H9 (cell line): ENCODE data around the gene SYT7. TPM values are rescaled to one million over a fixed set of nuclear protein-coding genes. Genes with fewer than 3 reads are reported as not detected.

Experiments used
- DNase-seq: peaks from one replicate; pipeline ENCODE4 v3.0.0-alpha.2; 2017
- H2AFZ ChIP-seq: one replicate; pipeline ENCODE4 v1.6.1; 2013; ENCODE audit warnings: mild to moderate bottlenecking, low read length, control low read depth, moderate library complexity
- H2AK5ac ChIP-seq: 2 replicates; pipeline ENCODE4 v1.6.1; 2013; ENCODE audit warnings: low read length, control low read depth, mixed read lengths; ENCODE audit not compliant: insufficient read length
- H2BK120ac ChIP-seq: one replicate; pipeline ENCODE4 v1.6.1; 2013; ENCODE audit warnings: low read depth, mild to moderate bottlenecking, low read length, control low read depth, inconsistent platforms; ENCODE audit not compliant: poor library complexity, severe bottlenecking
- H2BK12ac ChIP-seq: 2 replicates; pipeline ENCODE4 v1.6.1; 2013; ENCODE audit warnings: low read length, control low read depth, mixed read lengths, low read depth; ENCODE audit not compliant: insufficient read length
- H2BK15ac ChIP-seq: 2 replicates; pipeline ENCODE4 v1.6.1; 2013; ENCODE audit warnings: low read depth, low read length, control low read depth
- H2BK20ac ChIP-seq: one replicate; pipeline ENCODE4 v1.6.1; 2013; ENCODE audit warnings: low read depth, mild to moderate bottlenecking, low read length, control low read depth, inconsistent platforms; ENCODE audit not compliant: poor library complexity, severe bottlenecking
- H2BK5ac ChIP-seq: 2 replicates; pipeline ENCODE4 v1.6.1; 2013; ENCODE audit warnings: low read length, control low read depth, mixed read lengths; ENCODE audit not compliant: insufficient read length
- H3K14ac ChIP-seq: 2 replicates; pipeline ENCODE4 v1.6.1; 2013; ENCODE audit warnings: low read length, control low read depth; ENCODE audit not compliant: insufficient read depth
- H3K18ac ChIP-seq: 2 replicates; pipeline ENCODE4 v1.6.1; 2013; ENCODE audit warnings: low read depth, mild to moderate bottlenecking, mixed read lengths, low read length, control low read depth; ENCODE audit not compliant: insufficient read length
- H3K23ac ChIP-seq: 2 replicates; pipeline ENCODE4 v1.6.1; 2013; ENCODE audit warnings: low read length, control low read depth, mixed read lengths, low read depth; ENCODE audit not compliant: insufficient read length
- H3K23me2 ChIP-seq: 2 replicates; pipeline ENCODE4 v1.6.1; 2013; ENCODE audit warnings: low read depth, mild to moderate bottlenecking, mixed read lengths, low read length, control low read depth; ENCODE audit not compliant: insufficient read length, poor library complexity, severe bottlenecking
- H3K27ac ChIP-seq: 2 replicates; pipeline ENCODE4 v1.5.1; 2013; ENCODE audit warnings: low read length, control low read depth, mixed read lengths, low read depth; ENCODE audit not compliant: insufficient read length
- H3K27me3 ChIP-seq: 2 replicates; pipeline ENCODE4 v1.6.1; 2013; ENCODE audit warnings: low read length, control low read depth, inconsistent platforms; ENCODE audit not compliant: insufficient read depth
- H3K4ac ChIP-seq: 2 replicates; pipeline ENCODE4 v1.6.1; 2013; ENCODE audit warnings: low read depth, mild to moderate bottlenecking, control low read depth, inconsistent platforms, low read length, moderate library complexity
- H3K4me1 ChIP-seq: 2 replicates; pipeline ENCODE4 v1.6.1; 2013; ENCODE audit warnings: low read length, control low read depth, inconsistent platforms; ENCODE audit not compliant: insufficient read depth
- H3K4me2 ChIP-seq: 2 replicates; pipeline ENCODE4 v1.6.1; 2013; ENCODE audit warnings: low read length, control low read depth, mixed read lengths; ENCODE audit not compliant: insufficient read length, insufficient read depth
- H3K56ac ChIP-seq: 2 replicates; pipeline ENCODE4 v1.6.1; 2013; ENCODE audit warnings: low read depth, mild to moderate bottlenecking, mixed read lengths, low read length, control low read depth; ENCODE audit not compliant: insufficient read length
- H3K79me1 ChIP-seq: 2 replicates; pipeline ENCODE4 v1.6.1; 2013; ENCODE audit warnings: low read depth, mild to moderate bottlenecking, moderate library complexity, low read length, control low read depth, inconsistent platforms; ENCODE audit not compliant: insufficient read depth, poor library complexity, severe bottlenecking
- H3K79me2 ChIP-seq: 2 replicates; pipeline ENCODE4 v1.6.1; 2013; ENCODE audit warnings: low read length, control low read depth, inconsistent platforms; ENCODE audit not compliant: insufficient read depth
- H3K9ac ChIP-seq: 2 replicates; pipeline ENCODE4 v1.6.1; 2013; ENCODE audit warnings: low read length, control low read depth, mixed read lengths; ENCODE audit not compliant: insufficient read length; ENCODE audit errors: extremely low read depth
- H3K9me3 ChIP-seq: one replicate; pipeline ENCODE4 v1.6.1; 2013; ENCODE audit warnings: low read depth, low read length, inconsistent platforms; ENCODE audit not compliant: control insufficient read depth
- H3T11ph ChIP-seq: one replicate; pipeline ENCODE4 v1.6.1; 2013; ENCODE audit warnings: mild to moderate bottlenecking, low read length, control low read depth, inconsistent platforms
- H4K20me1 ChIP-seq: one replicate; pipeline ENCODE4 v1.6.1; 2013; ENCODE audit not compliant: control insufficient read depth, insufficient read length, insufficient read depth
- H4K5ac ChIP-seq: 2 replicates; pipeline ENCODE4 v1.6.1; 2013; ENCODE audit warnings: low read depth, mild to moderate bottlenecking, mixed read lengths, low read length, control low read depth; ENCODE audit not compliant: insufficient read length
- H4K8ac ChIP-seq: replicated peaks from 2 replicates; pipeline ENCODE4 v1.6.1; 2013; ENCODE audit warnings: low read length, control low read depth, mixed read lengths, low read depth; ENCODE audit not compliant: insufficient read length
- H4K91ac ChIP-seq: 2 replicates; pipeline ENCODE4 v1.6.1; 2013; ENCODE audit warnings: low read depth, mild to moderate bottlenecking, moderate library complexity, mixed read lengths, low read length, control low read depth; ENCODE audit not compliant: insufficient read length
- H3K27ac Mint-ChIP-seq, 3 experiments: 2 replicates in 2 of 3; 3 replicates in 1 of 3; pipeline ENCODE4 v1.8.0; 2020 to 2021; ENCODE audit warnings: mixed read lengths in 3 of 3, mild to moderate bottlenecking in 1 of 3, moderate library complexity in 1 of 3
- H3K27me3 Mint-ChIP-seq: 2 replicates; pipeline ENCODE4 v1.8.0; 2021; ENCODE audit warnings: low read depth, mild to moderate bottlenecking, moderate library complexity, mixed read lengths
- H3K36me3 Mint-ChIP-seq, 3 experiments: 2 replicates in 2 of 3; 3 replicates in 1 of 3; pipeline ENCODE4 v1.8.0; 2020 to 2021; ENCODE audit warnings: low read depth in 3 of 3, mixed read lengths in 3 of 3; ENCODE audit not compliant: insufficient read depth in 1 of 3
- H3K4me1 Mint-ChIP-seq, 2 experiments: 2 replicates each; pipeline ENCODE4 v1.8.0; 2020; ENCODE audit warnings: mixed read lengths in 2 of 2
- H3K4me3 Mint-ChIP-seq, 2 experiments: 2 replicates in 1 of 2; 3 replicates in 1 of 2; pipeline ENCODE4 v1.8.0; 2020 to 2021; ENCODE audit warnings: mild to moderate bottlenecking in 2 of 2, mixed read lengths in 2 of 2, moderate library complexity in 1 of 2
- H3K9me3 Mint-ChIP-seq, 2 experiments: 2 replicates in 1 of 2; 3 replicates in 1 of 2; pipeline ENCODE4 v1.8.0; 2020; ENCODE audit warnings: mild to moderate bottlenecking in 2 of 2, mixed read lengths in 2 of 2, moderate library complexity in 1 of 2
- WGBS: extraction: QIAGEN DNeasy Blood & Tissue Kit; methylation state at CpG from one replicate; pipeline ENCODE4 v1.1.7; 2013; ENCODE audit warnings: missing lambda C conversion rate, low lambda C conversion rate, mixed read lengths; ENCODE audit not compliant: insufficient read length; ENCODE audit errors: extremely low coverage; 5-methylcytosine and 5-hydroxymethylcytosine counted together
- total RNA-seq: library from RNA; stranded (reverse); gene quantifications from 2 replicates; pipeline ENCODE4 v1.2.1, GENCODE V29; 2021
- TF ChIP-seq, protein P1 (sequence below): fragments of 200-600 bp; sonication (generic); conservative IDR thresholded peaks from 3 replicates; pipeline ENCODE4 v1.8.0; 2021; ENCODE audit warnings: antibody characterized with exemption, mild to moderate bottlenecking

SYT7 gene
- total RNA-seq, 1 experiment from 2014 or later, result 8.8 TPM

DNA sequence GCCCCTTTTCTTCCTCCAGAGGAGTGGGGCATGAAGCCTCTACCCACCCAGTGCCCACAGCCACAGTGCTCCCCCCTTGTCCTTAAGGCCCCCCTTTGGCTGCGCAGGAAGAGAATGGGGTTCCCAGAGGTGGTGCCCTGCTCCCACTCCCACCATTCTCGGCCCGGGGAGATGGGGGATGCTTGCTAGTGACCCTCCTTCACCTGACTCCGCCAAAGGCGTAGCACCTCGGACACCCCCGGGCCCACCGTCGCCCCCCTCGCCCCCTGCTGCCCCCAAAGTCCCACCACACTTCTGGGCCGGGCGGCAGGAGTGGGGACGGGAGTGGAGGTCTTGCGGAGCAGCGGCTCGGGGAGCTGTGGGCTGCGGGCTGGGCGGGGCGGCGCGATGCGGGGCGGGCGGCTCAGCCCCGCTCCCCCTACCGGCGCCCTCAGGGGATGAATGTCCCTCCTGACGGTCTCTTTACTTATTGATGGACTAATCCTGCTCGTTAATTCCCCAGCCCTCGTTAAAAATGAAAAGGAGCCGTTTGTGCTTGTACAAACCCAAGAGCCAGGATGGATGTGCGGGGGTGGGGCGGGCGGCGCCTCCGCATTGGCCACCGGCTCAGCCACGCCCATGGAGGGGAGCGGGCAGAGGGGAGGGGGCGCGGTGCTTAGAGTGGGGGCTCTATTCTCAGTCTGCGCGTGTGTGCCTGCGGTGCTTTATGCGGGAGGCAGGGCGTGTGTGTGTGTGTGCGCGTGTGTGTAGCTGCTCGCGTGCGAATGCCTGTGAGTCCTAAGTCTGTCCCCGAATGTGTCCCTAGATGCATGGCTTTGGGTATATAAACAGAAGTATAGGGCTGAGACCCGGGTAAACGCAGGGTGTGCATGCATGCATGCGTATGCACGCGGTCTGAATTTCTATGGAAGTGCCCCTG is 25.6 kb downstream of the SYT7 start:
- Histone ChIP-seq H3K27me3 (peaks cover 5% of the 10 kb centered on the region; the same call in 1 of the 2 replicates), H2BK20ac (no peak overlapping the region), H3K4me1 (no peaks in the 10 kb centered on the region; the same call in 1 of the 2 replicates), H3K23ac (no peak overlapping the region), H4K8ac (no peak overlapping the region), H3K14ac (no peak overlapping the region), H2AK5ac (no peak overlapping the region), H2BK15ac (no peak overlapping the region), H3K23me2 (peaks cover 7% of the 10 kb centered on the region), H4K5ac (no peak overlapping the region), H3K27ac (no peak overlapping the region), H3K4me2 (peak overlapping the region; percentile 55), H3K56ac (no peak overlapping the region), H2BK120ac (no peak overlapping the region), H3K9me3 (no peaks in the 10 kb centered on the region), H4K91ac (no peak overlapping the region), H2BK5ac (no peak overlapping the region), H3K4ac (no peak overlapping the region), H3T11ph (no peak overlapping the region), H3K18ac (no peak overlapping the region), H2BK12ac (no peak overlapping the region), H2AFZ (no peak overlapping the region), H3K9ac (no peak overlapping the region), H3K79me2 (no peaks in the 10 kb centered on the region), H4K20me1 (no peaks in the 10 kb centered on the region), H3K79me1 (no peaks in the 10 kb centered on the region)
- H3K36me3 Mint-ChIP-seq, result no peaks in the 10 kb centered on the region; a peak in 1 of 7 replicates
- no peaks in the 10 kb centered on the region for H3K9me3 Mint-ChIP-seq
- no peak overlapping the region for H3K27ac Mint-ChIP-seq
- H3K4me1 Mint-ChIP-seq, result peaks cover 39 to 64% of the 10 kb centered on the region in 2 experiments
- peak overlapping the region; percentile 57 to 81 for H3K4me3 Mint-ChIP-seq
- WGBS, result no CpG with 5 or more reads among the region's 57 CpGs
- peak; percentile 59 for DNase-seq
- peaks cover 68% of the 10 kb centered on the region for H3K27me3 Mint-ChIP-seq
- TF ChIP-seq, protein P1, sequence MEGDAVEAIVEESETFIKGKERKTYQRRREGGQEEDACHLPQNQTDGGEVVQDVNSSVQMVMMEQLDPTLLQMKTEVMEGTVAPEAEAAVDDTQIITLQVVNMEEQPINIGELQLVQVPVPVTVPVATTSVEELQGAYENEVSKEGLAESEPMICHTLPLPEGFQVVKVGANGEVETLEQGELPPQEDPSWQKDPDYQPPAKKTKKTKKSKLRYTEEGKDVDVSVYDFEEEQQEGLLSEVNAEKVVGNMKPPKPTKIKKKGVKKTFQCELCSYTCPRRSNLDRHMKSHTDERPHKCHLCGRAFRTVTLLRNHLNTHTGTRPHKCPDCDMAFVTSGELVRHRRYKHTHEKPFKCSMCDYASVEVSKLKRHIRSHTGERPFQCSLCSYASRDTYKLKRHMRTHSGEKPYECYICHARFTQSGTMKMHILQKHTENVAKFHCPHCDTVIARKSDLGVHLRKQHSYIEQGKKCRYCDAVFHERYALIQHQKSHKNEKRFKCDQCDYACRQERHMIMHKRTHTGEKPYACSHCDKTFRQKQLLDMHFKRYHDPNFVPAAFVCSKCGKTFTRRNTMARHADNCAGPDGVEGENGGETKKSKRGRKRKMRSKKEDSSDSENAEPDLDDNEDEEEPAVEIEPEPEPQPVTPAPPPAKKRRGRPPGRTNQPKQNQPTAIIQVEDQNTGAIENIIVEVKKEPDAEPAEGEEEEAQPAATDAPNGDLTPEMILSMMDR, result peak; percentile 69
